GM15510 (cell line): ENCODE measurements around the gene RNF175.

Source experiments
- POLR2A ChIP-seq: IDR thresholded peaks from 3 replicates; pipeline ENCODE4 v1.6.1; 2011; ENCODE audit warnings: borderline replicate concordance; ENCODE audit not compliant: insufficient read length; ENCODE audit errors: extremely low read depth

RNF175 gene

GRCh38 chr4:153731239-153731638, 28.6 kb downstream of the RNF175 start:
- TF ChIP-seq POLR2A = no peak

- no peak for TF ChIP-seq POLR2A
Observed at GRCh38 chr4:153729895-153730294, 29.9 kb downstream of the RNF175 start.

GRCh38 chr4:153728660-153729059, 31.2 kb downstream of the RNF175 start:
- TF ChIP-seq POLR2A = no peak

GRCh38 chr4:153728151-153728550, 31.7 kb downstream of the RNF175 start:
- TF ChIP-seq POLR2A = no peak

GRCh38 chr4:153725831-153726154, 34.0 kb downstream of the RNF175 start:
- TF ChIP-seq POLR2A = no peak

GRCh38 chr4:153725136-153725830, 34.5 kb downstream of the RNF175 start:
- no peak for TF ChIP-seq POLR2A

GRCh38 chr4:153724606-153725005, 35.2 kb downstream of the RNF175 start:
- TF ChIP-seq POLR2A = no peak

- TF ChIP-seq POLR2A = no peak
Observed at GRCh38 chr4:153722036-153722435, 37.8 kb downstream of the RNF175 start.

GRCh38 chr4:153713866-153714646, 45.8 kb downstream of the RNF175 start:
- no peak for TF ChIP-seq POLR2A

- no peak for TF ChIP-seq POLR2A
Observed at GRCh38 chr4:153710681-153711080, 49.1 kb downstream of the RNF175 start.

- TF ChIP-seq POLR2A = no peak
Observed at GRCh38 chr4:153706519-153706918, 53.3 kb downstream of the RNF175 start.

- TF ChIP-seq POLR2A = no peak
Observed at GRCh38 chr4:153705743-153706468, 53.9 kb downstream of the RNF175 start.

- no peak for TF ChIP-seq POLR2A
Observed at GRCh38 chr4:153704522-153704921, 55.3 kb downstream of the RNF175 start.

- no peak for TF ChIP-seq POLR2A
Observed at GRCh38 chr4:153684971-153685371, 74.9 kb downstream of the RNF175 start.

GRCh38 chr4:153684182-153684970, 75.4 kb downstream of the RNF175 start, which contains the start of gene TLR2:
TLR2 (plus strand) TSS chr4:153684280; CDS start chr4:153702908, 18,628 bp downstream.
- no peak for TF ChIP-seq POLR2A
